ENCODE measurements around the gene WFDC5. TPM values are rescaled to one million over a fixed set of nuclear protein-coding genes. Genes with fewer than 3 reads are reported as not detected.
A peak's percentile ranks its signal among the peaks of the same experiment; 100 is the strongest.

Gene WFDC5
- total RNA-seq, 2 donors from 2014 or later: not detected

- TF ChIP-seq CTCF (IDR thresholded peaks at IDR 0.05): no peak
- H3K27me3 ChIP-seq: no peaks in the 10 kb centered on the region
- H3K9me3 ChIP-seq: no peaks in the 10 kb centered on the region
- no peak for DNase-seq (ENCODE audit: low spot score)
- H3K27ac ChIP-seq: no peak overlapping the region
- no peaks in the 10 kb centered on the region for H3K36me3 ChIP-seq
- no peaks in the 10 kb centered on the region for H3K4me1 ChIP-seq
- no peak overlapping the region for H3K4me3 ChIP-seq
Observed at GRCh38 chr20:45112754-45113153, 2.2 kb downstream of the WFDC5 start.

DNA sequence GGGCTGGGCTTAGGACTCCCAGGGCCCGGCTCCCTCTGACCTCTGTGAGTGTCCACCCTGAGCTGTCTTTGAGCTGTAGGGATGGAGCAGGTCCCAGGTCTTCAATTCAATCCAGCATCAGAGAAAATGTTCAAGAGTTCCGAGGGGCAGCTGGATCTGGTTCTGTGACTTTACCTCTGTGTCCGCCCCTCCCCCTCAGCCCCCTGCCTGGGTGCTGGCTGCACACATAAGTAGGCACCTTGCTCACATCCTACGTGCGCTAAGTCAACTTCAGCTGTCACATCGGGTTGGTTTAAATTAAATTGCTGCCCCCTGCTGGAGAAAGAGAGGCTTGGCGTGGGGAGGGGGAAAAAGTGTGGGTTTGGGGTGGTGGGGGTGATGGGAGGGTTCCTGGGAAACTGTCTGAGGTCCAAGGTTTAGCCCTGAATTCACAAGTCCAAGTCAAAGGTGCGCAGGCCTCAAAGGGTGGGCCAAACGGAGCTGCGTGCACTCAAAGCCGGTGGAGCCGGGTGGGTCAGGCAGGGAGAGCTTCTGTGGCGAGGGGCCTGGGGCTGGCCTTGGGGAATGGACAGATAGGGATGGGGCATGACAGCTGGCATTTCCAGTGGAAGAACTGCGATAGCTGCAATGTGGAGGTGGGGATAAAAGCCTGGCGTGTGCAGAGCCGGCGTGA, 3.0 kb downstream of the WFDC5 start:
- Histone ChIP-seq H3K27me3 (no peaks in the 10 kb centered on the region), H3K27ac (no peak overlapping the region)
- DNase-seq (ENCODE audit: low spot score): no peak

GRCh38 chr20:45111285-45111684, 3.7 kb downstream of the WFDC5 start:
- no peaks in the 10 kb centered on the region for H3K4me1 ChIP-seq
- no peak for TF ChIP-seq CTCF (IDR thresholded peaks at IDR 0.05)
- no peaks in the 10 kb centered on the region for H3K9me3 ChIP-seq
- H3K36me3 ChIP-seq: no peaks in the 10 kb centered on the region
- no peak overlapping the region for H3K4me3 ChIP-seq
- no peak for DNase-seq (ENCODE audit: low spot score)
- H3K27ac ChIP-seq: no peak overlapping the region
- no peaks in the 10 kb centered on the region for H3K27me3 ChIP-seq

More for the DNA sequence above, 3.0 kb downstream of the WFDC5 start:
- H3K4me3 ChIP-seq: no peak overlapping the region
- no peaks in the 10 kb centered on the region for H3K4me1 ChIP-seq
- H3K36me3 ChIP-seq: no peaks in the 10 kb centered on the region
- no peaks in the 10 kb centered on the region for H3K9me3 ChIP-seq
- peak; percentile 49 to 66 for TF ChIP-seq CTCF (IDR thresholded peaks at IDR 0.05)

- Histone ChIP-seq H3K27me3 (no peaks in the 10 kb centered on the region), H3K4me3 (no peak overlapping the region), H3K27ac (no peak overlapping the region), H3K36me3 (no peaks in the 10 kb centered on the region), H3K9me3 (no peaks in the 10 kb centered on the region), H3K4me1 (no peaks in the 10 kb centered on the region)
- TF ChIP-seq CTCF (IDR thresholded peaks at IDR 0.05): no peak
- DNase-seq (ENCODE audit: low spot score): no peak
Observed at GRCh38 chr20:45110301-45110700, 4.7 kb downstream of the WFDC5 start.

- Histone ChIP-seq H3K4me1 (no peaks in the 10 kb centered on the region), H3K9me3 (no peaks in the 10 kb centered on the region), H3K27me3 (no peaks in the 10 kb centered on the region), H3K27ac (no peak overlapping the region), H3K4me3 (no peak overlapping the region), H3K36me3 (no peaks in the 10 kb centered on the region)
- no peak for TF ChIP-seq CTCF (IDR thresholded peaks at IDR 0.05)
- DNase-seq (ENCODE audit: low spot score): no peak
Observed at GRCh38 chr20:45109634-45110033, 5.3 kb downstream of the WFDC5 start.

- Histone ChIP-seq H3K4me1 (no peaks in the 10 kb centered on the region), H3K9me3 (no peaks in the 10 kb centered on the region), H3K4me3 (no peak overlapping the region), H3K27ac (no peak overlapping the region), H3K36me3 (no peaks in the 10 kb centered on the region), H3K27me3 (no peaks in the 10 kb centered on the region)
- no peak for DNase-seq (ENCODE audit: low spot score)
- no peak for TF ChIP-seq CTCF (IDR thresholded peaks at IDR 0.05)
Observed at GRCh38 chr20:45105317-45105716, 9.7 kb downstream of the WFDC5 start.
